HL-60 (cell line): ENCODE results near the gene SNTB2.

Experiments
- GABPA ChIP-seq: IDR thresholded peaks from 2 replicates; pipeline ENCODE4 v1.6.1; 2012; ENCODE audit warnings: low read depth
- TF ChIP-seq, protein P1 (sequence below): IDR thresholded peaks from one replicate; pipeline ENCODE4 v1.5.1; 2011; ENCODE audit warnings: low read length, control low read depth, inconsistent platforms; ENCODE audit not compliant: insufficient read depth
- TF ChIP-seq, protein P2 (sequence below): IDR thresholded peaks from 2 replicates; pipeline ENCODE4 v1.6.1; 2012; ENCODE audit warnings: low read depth; ENCODE audit not compliant: insufficient replicate concordance

DNA sequence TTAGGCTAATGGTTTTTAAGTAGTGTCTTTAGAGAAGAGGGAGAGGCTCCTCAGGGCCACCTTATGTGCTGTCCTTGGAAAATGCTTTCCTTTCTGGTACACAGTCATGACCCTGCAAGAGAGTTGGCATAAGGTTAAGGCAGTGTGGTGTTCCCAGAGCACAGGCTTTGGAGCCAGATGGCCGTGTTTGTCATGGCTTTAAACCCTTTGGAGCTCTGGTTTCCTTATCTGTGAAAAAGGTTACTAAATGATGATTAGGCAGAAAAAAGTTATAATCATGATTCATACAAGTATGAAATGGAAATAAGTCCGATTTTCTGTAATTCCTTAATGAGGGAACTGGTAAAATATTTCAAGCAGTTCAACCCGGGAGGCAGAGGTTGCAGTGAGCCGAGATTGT is 41.3 kb upstream of the SNTB2 start:
- TF ChIP-seq, protein P1, sequence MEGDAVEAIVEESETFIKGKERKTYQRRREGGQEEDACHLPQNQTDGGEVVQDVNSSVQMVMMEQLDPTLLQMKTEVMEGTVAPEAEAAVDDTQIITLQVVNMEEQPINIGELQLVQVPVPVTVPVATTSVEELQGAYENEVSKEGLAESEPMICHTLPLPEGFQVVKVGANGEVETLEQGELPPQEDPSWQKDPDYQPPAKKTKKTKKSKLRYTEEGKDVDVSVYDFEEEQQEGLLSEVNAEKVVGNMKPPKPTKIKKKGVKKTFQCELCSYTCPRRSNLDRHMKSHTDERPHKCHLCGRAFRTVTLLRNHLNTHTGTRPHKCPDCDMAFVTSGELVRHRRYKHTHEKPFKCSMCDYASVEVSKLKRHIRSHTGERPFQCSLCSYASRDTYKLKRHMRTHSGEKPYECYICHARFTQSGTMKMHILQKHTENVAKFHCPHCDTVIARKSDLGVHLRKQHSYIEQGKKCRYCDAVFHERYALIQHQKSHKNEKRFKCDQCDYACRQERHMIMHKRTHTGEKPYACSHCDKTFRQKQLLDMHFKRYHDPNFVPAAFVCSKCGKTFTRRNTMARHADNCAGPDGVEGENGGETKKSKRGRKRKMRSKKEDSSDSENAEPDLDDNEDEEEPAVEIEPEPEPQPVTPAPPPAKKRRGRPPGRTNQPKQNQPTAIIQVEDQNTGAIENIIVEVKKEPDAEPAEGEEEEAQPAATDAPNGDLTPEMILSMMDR, result no peak
- TF ChIP-seq, protein P2, sequence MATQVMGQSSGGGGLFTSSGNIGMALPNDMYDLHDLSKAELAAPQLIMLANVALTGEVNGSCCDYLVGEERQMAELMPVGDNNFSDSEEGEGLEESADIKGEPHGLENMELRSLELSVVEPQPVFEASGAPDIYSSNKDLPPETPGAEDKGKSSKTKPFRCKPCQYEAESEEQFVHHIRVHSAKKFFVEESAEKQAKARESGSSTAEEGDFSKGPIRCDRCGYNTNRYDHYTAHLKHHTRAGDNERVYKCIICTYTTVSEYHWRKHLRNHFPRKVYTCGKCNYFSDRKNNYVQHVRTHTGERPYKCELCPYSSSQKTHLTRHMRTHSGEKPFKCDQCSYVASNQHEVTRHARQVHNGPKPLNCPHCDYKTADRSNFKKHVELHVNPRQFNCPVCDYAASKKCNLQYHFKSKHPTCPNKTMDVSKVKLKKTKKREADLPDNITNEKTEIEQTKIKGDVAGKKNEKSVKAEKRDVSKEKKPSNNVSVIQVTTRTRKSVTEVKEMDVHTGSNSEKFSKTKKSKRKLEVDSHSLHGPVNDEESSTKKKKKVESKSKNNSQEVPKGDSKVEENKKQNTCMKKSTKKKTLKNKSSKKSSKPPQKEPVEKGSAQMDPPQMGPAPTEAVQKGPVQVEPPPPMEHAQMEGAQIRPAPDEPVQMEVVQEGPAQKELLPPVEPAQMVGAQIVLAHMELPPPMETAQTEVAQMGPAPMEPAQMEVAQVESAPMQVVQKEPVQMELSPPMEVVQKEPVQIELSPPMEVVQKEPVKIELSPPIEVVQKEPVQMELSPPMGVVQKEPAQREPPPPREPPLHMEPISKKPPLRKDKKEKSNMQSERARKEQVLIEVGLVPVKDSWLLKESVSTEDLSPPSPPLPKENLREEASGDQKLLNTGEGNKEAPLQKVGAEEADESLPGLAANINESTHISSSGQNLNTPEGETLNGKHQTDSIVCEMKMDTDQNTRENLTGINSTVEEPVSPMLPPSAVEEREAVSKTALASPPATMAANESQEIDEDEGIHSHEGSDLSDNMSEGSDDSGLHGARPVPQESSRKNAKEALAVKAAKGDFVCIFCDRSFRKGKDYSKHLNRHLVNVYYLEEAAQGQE, result no peak
- no peak for TF ChIP-seq GABPA
